NCI-H1694 (cell line): ENCODE results near the gene GYS1.
"Not testable (repeated sequence)": the region's sequence is repeated elsewhere in the genome, so short reads cannot be mapped to it uniquely, and the experiment has no call there.

Experiments
- DNase-seq: peaks from one replicate; lab custom pipeline; 2025; lab: John Stamatoyannopoulos, UW

The GYS1 gene

GRCh38 chr19:48938256-48938655 lies 54.9 kb downstream of the GYS1 start:
- DNase-seq: no peak

GRCh38 chr19:48935864-48936263 lies 57.2 kb downstream of the GYS1 start:
- DNase-seq: no peak

DNA sequence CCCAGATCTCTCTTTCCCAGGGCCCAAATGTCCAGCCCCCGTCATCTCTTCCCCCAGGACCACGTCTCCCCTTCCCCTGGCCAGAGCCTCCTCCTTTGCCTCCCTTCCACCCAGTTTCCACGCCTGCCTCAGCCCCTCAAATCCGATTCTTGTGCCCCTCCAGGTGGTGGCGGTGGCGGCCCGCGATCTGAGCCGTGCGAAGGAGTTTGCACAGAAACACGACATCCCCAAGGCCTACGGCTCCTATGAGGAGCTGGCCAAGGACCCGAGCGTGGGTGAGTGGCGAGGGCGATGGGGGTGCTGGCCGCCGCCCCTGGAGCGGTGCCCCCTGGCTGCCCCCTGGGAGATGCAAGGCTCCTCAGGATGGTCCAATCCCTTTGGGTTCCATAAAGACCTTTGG lies 58.3 kb downstream of the GYS1 start:
- DNase-seq: no peak

GRCh38 chr19:48933382-48933932 lies 59.7 kb downstream of the GYS1 start, which contains the start of gene DHDH:
TSS of gene DHDH (plus strand) at chr19:48933699. CDS start at chr19:48933722, 23 bp downstream.
- peak; percentile 55 for DNase-seq

GRCh38 chr19:48928164-48929025 lies 64.7 kb downstream of the GYS1 start:
- DNase-seq: no peak

DNA sequence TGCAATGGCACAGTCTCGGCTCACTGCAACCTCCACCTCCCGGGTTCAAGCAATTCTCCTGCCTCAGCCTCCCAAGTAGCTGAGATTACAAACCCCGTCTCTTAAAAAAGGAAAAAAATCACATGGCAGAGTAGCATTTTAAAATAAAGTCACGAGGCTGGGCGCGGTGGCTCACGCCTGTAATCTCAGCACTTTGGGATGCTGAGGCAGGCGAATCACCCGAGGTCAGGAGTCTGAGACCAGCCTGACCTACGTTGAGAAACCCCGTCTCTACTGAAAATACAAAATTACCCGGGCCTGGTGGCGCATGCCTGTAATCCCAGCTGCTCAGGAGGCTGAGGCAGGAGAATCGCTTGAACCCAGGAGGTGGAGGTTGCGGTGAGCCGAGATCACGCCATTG lies 65.4 kb downstream of the GYS1 start:
- DNase-seq: not testable (repeated sequence)

DNA sequence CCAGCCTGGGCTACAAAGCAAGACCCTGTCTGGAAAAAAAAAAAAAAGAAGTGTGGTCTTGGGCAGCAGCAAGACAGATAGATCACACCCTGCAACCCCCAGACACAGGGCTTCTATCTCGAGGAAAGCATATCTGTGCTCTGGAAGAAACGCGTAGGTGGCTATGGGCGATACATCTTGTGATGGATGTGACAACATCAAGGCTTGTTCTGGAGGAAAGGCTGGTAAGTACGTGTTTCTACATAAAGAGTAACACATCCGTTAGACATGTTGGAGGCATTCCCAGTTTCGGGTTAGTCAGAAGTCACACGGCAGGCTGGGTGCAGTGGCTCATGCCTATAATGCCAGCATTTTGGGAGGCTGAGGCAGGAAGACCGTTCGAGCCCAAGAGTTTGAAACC lies 66.2 kb downstream of the GYS1 start:
- DNase-seq: peak; percentile 10

DNA sequence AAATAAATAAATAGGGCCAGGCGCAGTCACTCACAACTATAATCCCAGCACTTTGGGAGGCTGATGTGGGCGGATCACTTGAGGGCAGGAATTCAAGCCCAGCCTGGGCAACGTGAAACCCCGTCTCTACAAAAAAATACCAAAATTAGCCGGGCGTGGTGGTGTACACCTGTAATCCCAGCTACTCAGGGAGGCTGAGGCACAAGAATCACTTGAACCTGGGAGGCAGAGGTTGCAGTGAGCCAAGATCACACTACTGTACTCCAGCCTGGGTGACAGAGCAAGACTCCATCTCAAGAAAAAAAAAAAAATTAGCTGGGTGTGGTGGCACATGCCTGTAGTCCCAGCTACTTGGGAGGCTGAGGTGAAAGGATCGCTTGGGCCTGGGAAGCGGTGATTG lies 67.2 kb downstream of the GYS1 start:
- not testable (repeated sequence) for DNase-seq

GRCh38 chr19:48925240-48925843 lies 67.8 kb downstream of the GYS1 start:
- no peak for DNase-seq

DNA sequence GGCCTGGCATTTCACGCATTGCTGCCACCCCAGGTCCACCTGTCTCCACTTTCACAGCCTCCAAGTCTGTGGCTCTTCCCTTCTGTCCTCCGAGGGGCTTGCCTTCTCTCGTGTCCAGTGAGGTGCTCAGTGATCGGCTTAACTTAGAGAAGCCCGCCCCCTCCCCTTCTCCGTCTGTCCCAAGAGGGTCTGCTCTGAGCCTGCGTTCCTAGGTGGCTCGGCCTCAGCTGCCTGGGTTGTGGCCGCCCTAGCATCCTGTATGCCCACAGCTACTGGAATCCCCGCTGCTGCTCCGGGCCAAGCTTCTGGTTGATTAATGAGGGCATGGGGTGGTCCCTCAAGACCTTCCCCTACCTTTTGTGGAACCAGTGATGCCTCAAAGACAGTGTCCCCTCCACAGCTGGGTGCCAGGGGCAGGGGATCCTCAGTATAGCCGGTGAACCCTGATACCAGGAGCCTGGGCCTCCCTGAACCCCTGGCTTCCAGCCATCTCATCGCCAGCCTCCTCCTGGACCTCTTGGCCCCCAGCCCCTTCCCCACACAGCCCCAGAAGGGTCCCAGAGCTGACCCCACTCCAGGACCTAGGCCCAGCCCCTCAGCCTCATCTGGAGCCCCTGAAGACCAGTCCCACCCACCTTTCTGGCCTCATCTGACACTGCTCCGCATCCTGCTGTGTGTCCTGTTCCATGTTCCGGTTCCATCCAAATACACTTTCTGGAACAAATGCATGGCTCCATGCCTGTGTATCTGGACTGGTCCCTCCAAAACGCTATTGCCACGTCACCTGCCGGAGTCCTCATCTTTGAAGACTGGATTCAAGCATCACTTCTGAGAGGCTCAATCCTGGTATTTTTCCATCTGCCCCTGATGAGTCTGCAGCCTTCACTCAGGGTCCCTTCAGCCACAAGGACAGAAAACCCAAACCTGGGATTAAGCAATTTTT lies 70.3 kb downstream of the GYS1 start:
- no peak for DNase-seq

- no peak for DNase-seq
Measured at GRCh38 chr19:48921721-48922500, 71.2 kb downstream of the GYS1 start.

DNA sequence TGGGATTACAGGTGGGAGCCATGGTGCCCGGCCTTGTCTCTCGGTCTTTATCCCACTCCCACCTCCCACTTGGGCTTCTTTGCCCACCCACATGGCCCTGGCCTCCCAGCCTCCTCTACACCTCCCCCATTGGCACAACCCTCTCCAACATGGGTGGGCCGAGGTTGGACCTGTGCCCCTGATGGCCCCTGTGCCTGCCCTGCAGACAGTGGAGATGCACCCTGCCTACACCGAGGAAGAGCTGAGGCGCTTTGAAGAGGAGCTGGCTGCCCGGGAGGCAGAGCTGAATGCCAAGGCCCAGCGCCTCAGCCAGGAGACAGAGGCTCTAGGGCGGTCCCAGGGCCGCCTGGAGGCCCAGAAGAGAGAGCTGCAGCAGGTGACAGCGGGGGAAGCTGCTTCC lies 72.2 kb downstream of the GYS1 start:
- DNase-seq: no peak

- DNase-seq: not testable (repeated sequence)
Measured at GRCh38 chr19:48919271-48919670, 73.8 kb downstream of the GYS1 start.

DNA sequence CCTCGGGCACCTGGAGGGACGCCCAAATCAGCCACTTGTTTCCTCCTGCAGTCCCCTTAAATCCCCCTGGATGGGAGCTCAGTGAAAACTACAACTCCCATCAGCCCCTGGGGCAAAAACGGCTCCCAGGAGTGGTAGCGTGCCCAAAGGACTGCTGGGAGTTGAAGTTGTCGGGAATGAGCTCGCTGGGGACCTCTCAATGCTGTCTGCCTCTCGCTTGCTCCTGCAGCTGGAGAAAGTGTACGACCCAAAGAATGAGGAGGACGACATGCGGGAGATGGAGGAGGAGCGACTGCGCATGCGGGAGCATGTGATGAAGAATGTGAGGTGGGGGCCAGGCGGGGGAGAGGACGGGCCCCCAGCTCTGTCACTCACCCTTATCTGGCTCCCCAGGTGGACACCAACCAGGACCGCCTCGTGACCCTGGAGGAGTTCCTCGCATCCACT lies 74.3 kb downstream of the GYS1 start:
- DNase-seq: no peak
